ES-I3 (cell line): Measurements from ENCODE around the gene TMEM255A.

Experiments
- H3K36me3 ChIP-seq: 2 replicates; pipeline ENCODE4 v1.6.1; 2013; ENCODE audit warnings: mild to moderate bottlenecking, low read length, control low read depth, moderate library complexity; ENCODE audit not compliant: insufficient read depth
- H3K4me1 ChIP-seq: 2 replicates; pipeline ENCODE4 v1.6.1; 2013; ENCODE audit warnings: mild to moderate bottlenecking, control low read depth, low read length; ENCODE audit not compliant: insufficient read depth
- H3K9ac ChIP-seq: 2 replicates; pipeline ENCODE4 v1.6.1; 2013; ENCODE audit warnings: low read depth, mild to moderate bottlenecking, low read length, moderate library complexity
- H3K9me3 ChIP-seq: 2 replicates; pipeline ENCODE4 v1.6.1; 2013; ENCODE audit warnings: mild to moderate bottlenecking, low read length, moderate library complexity; ENCODE audit not compliant: control insufficient read depth, insufficient read depth

The TMEM255A gene

DNA sequence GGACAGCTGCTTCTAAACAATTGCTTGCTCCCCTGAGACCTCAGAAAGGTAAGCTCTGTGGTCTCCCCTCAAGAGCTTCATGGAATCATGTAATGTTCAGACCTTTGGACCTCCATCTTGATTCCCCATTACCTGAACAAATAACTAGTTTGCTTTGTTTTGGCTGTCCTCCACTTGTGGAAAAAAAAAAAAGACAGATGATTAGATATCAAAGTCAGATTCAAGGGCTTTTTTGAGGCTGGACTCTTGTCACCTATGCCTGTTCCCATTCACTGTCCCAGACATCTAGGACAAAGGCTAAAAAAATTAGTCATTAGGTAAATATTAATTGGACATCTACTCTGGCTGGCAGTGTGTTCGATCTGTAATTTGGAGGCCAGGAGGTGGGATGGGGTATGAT, 13.3 kb downstream of the TMEM255A start:
- H3K4me1 ChIP-seq: peaks cover 14% of the 10 kb centered on the region
- H3K9ac ChIP-seq: no peak overlapping the region
- H3K36me3 ChIP-seq: no peaks in the 10 kb centered on the region
- H3K9me3 ChIP-seq: no peaks in the 10 kb centered on the region; the same call in 1 of the 2 replicates

DNA sequence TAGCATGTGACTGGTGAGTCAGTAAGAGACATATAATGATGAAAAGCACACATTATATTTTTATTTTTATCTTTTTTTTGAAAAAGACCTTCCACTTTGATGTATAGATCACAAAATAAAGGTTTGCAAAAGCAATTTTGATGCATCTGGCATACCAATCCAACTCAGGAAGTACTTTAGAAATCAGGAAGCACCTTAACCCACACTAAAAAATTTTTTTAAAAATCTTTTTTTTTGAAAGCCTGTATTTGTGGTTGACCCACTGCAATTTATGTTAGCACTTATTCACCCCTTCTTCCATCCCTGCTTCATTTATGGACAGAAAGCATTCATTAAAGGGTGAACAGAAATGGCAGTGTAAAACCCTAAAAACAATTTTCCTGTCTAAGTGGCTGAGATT, 16.6 kb downstream of the TMEM255A start:
- no peaks in the 10 kb centered on the region for H3K36me3 ChIP-seq
- no peak overlapping the region for H3K9ac ChIP-seq
- H3K4me1 ChIP-seq: no peaks in the 10 kb centered on the region
- H3K9me3 ChIP-seq: no peaks in the 10 kb centered on the region; the same call in 1 of the 2 replicates

DNA sequence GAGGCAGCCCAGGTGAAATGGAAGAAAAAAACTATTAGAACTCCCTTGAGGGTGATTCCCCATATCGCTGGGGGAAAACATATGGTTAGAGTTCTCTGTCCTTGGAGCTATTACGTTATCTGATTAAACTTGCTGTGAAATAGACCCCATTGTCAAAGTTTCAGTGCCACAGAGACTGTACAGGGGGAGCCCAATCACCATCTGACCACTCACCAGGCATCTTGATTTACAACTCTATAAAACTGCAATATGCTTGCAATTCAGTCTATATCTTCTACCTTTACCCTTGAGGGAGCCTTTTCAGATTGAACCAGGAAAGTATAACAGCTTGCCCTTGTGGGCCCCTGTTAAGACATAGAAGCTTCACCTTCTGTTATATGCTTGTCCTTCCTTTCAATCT, 18.2 kb downstream of the TMEM255A start:
- no peaks in the 10 kb centered on the region; the same call in 1 of the 2 replicates for H3K9me3 ChIP-seq

DNA sequence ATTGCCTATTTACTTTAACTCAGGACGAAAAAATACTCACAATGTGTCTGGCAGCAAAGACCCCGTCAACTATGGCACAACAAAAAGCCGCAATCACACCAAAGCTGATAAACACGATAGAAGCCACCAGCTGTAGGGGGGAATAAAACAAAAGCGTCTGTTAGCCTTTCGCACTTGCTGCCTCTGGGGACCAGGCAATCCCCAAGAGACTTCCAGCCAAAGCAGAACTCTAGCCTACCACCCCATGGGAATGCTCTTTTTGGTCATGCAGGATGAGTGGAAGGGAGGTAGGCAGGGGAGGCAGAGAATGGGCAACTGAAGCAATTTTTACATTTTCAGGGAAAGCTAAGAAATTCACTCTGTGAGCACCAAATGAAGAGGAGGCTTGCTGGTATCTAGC, 20.1 kb downstream of the TMEM255A start:
- H3K9me3 ChIP-seq: no peaks in the 10 kb centered on the region
- 0 out of 2 replicates have a peak, but pooled peaks cover 4% of the 10 kb centered on the region for H3K4me1 ChIP-seq
- no peaks in the 10 kb centered on the region for H3K36me3 ChIP-seq
- no peak overlapping the region for H3K9ac ChIP-seq

More for the DNA sequence above, 18.2 kb downstream of the TMEM255A start:
- Histone ChIP-seq H3K36me3 (no peaks in the 10 kb centered on the region), H3K9ac (no peak overlapping the region), H3K4me1 (no peaks in the 10 kb centered on the region)

DNA sequence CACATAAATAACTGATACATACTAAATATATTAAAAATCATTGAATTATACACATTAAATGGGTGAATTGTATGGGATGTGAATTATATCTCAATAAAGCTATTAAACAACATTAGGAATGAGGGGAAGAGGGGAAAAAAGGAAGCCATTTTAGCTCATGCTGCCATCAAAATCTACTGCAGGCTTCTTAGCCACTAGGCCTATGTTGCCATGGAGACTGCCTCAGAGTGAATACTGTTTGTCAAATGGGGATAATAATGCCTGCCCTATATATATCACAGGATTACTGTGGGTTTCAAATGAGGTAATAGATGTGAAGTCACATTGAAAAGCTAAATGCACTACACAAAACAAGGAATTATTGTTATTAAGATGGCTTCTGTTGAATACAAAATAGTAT, 21.2 kb downstream of the TMEM255A start:
- Histone ChIP-seq H3K36me3 (no peaks in the 10 kb centered on the region), H3K9ac (no peak overlapping the region), H3K4me1 (0 out of 2 replicates have a peak, but pooled peaks cover 4% of the 10 kb centered on the region), H3K9me3 (no peaks in the 10 kb centered on the region)

DNA sequence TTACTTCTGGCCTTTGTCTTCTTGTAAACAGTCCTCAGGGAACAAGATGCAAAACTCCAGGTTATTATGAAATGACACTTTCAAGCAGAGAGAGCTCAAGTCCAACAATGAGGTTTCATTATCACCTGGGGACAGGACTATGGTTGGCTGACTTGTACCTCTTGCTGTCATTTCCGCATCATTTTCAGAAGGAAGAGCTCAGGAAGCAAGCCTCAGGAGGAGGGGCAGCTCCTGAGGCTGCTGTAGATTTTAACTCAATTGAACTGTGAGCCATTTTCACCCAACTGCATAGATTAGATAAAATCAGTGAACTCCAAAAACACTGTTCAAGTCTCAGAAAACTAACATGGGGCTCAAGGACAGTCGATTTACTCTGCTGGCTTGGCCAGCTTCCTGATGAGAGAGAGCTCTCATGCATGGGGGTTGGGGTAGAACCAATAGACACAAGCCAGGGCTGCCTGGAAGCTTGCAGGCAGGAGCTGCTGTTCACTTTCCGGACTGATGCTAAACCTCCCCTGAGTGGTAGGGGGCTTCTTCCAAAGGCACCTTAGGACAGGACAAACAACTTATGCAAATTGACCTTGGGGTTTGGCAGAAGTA, 23.6 kb downstream of the TMEM255A start:
- no peaks in the 10 kb centered on the region for H3K36me3 ChIP-seq
- H3K9me3 ChIP-seq: no peaks in the 10 kb centered on the region
- H3K4me1 ChIP-seq: peaks cover 7% of the 10 kb centered on the region; the same call in 1 of the 2 replicates
- H3K9ac ChIP-seq: no peak overlapping the region

DNA sequence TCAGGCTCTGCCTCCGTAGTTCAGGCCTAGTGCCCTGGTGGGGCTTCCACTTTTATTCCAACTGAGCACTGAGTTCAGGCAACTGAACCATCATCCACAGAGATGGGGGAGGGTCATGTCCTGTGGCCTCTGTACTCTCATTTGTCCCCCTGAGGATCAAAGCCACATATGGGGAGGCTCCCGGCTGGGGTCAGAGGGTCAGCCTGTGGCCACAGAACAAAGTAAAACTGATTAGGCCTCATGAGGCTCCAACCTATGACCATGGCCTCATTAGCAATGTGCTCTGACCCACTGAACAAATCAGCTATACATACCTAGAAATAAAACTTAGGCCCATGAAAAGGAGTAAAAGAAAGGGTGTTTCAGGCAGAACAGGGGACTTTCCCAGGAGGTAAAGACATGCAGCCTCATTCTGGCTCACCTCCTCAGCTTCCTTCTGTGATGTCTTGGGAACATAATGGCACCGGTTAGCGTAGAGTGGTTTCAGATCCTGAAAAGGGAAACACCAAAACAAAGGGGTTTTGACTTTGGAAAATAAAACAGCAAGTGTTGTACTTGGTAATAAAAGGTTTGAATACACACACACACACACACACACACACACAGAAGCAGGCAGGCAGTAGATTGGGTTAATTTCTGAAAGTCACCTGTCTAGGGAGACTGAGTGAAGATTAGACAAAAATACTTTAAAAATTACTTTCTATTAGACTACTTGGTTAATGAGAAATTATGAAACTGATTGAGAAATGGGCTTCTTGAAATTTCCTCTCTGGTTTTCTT, 24.3 kb downstream of the TMEM255A start:
- no peaks in the 10 kb centered on the region for H3K9me3 ChIP-seq
- peaks cover 10% of the 10 kb centered on the region; the same call in 1 of the 2 replicates for H3K4me1 ChIP-seq
- H3K36me3 ChIP-seq: no peaks in the 10 kb centered on the region
- no peak overlapping the region for H3K9ac ChIP-seq

DNA sequence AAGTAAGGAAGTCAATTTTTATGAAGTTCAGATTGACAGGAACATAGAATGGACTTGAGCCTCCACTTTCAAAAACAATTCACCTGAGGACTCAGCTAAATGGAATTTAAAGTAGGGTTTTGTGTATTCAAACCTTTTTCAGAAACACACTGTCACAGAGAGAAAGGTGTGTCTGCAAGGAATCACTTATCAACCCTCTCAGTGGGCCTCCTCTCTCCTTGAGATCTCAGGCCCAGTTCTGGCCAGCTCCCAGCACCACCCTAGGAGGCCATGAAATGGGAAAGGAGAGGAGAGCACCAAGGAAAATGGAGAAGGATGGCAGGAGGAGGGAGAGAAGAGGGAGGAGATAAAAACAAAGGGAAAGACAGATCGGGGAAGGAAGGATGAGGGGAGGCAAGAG, 28.6 kb downstream of the TMEM255A start:
- Histone ChIP-seq H3K4me1 (peaks cover 7% of the 10 kb centered on the region; the same call in 1 of the 2 replicates), H3K9me3 (no peaks in the 10 kb centered on the region)

DNA sequence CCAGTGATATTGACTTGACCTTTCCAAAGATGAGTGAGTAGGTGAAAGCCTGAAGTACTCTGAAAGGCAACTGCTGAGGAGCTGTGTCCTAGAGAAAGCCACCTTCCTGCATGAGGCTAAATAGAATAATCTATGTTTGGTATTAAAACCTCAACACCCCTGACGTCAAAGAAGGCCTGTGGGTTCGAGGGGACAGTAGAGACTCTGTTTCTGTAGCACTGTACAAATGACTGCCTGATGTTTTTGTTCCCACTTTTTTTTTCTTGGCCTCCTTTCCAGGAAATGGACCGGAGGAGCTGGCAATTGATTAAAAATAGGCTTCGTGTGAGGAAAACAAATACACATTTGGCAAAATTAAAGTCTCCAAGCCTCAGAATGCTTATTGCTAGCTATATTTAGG, 29.5 kb downstream of the TMEM255A start:
- H3K9ac ChIP-seq: no peak overlapping the region
- peaks cover 7% of the 10 kb centered on the region; the same call in 1 of the 2 replicates for H3K4me1 ChIP-seq
- H3K9me3 ChIP-seq: no peaks in the 10 kb centered on the region
- H3K36me3 ChIP-seq: no peaks in the 10 kb centered on the region

More for the DNA sequence above, 28.6 kb downstream of the TMEM255A start:
- no peak overlapping the region for H3K9ac ChIP-seq
- no peaks in the 10 kb centered on the region for H3K36me3 ChIP-seq

DNA sequence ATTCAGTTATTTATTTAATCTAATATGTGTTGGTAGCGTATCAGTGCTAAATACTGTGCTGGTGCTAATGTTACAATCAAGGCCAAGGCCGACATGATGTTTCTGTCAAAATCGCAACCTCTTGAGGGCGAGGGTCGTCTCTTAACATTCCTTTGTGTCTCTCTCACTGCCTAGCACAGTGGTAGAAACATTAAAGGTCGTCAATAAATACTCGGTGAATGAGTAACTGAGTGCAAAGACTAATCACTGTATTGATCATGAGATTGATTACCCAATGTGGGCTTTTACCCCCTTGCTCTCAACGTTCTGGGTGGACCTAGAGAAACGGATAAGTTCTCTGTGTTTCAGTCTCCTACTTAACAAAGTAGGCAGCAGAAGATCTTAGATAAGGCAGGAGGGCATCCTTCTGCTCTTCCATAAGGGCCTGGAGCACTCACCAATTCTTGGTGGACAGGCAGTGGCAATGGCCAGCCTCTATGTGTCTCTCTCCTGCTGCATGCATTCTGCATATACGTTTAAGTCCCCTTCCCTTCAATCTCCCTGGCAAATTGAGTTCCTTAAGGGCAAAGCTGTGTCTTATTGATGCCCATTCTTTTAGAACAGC, 30.1 kb downstream of the TMEM255A start:
- no peak overlapping the region for H3K9ac ChIP-seq
- H3K4me1 ChIP-seq: peaks cover 13% of the 10 kb centered on the region; the same call in 1 of the 2 replicates
- H3K9me3 ChIP-seq: no peaks in the 10 kb centered on the region
- H3K36me3 ChIP-seq: no peaks in the 10 kb centered on the region

DNA sequence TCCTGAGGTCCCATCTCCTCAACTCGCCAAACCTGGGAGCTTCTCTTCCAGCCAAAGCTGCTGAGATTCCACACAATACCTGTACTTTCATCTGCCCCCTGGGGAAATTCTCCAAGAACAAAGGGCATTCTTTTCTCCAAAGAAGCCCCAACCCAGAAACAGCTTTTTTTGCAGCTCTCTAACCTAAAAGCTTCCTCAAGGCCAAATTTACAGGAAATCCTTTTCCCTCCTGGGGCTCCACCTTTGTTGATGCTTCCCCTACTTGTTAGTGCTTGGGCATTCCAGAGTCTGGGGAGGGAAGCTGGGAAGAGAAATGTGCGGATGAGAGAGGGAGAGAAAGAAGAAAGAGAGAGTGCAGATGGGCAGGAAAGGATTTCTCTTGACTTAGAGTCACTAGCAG, 36.3 kb downstream of the TMEM255A start:
- Histone ChIP-seq H3K9ac (no peak overlapping the region), H3K9me3 (no peaks in the 10 kb centered on the region), H3K36me3 (no peaks in the 10 kb centered on the region)

DNA sequence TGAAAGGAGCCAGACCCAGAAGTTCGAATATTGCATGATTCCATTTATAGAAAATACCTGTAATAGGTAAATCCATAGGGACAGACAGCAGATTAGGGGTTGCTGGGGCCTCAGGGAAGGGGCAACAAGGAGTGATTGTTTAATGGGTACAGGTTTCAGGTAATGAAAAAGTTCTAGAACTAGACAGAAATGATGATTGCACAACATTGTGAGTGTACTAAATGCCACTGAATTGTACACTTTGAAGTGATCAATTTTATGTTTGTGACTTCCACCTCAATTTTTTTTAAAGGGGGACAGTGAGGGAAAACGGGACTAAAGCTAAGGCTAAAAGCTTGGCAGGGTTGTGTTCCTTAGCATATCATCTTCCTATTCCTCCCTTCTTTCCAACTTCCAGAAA, 37.1 kb downstream of the TMEM255A start:
- no peaks in the 10 kb centered on the region for H3K9me3 ChIP-seq
- no peak overlapping the region for H3K9ac ChIP-seq
- no peaks in the 10 kb centered on the region for H3K36me3 ChIP-seq
- peaks cover 19% of the 10 kb centered on the region for H3K4me1 ChIP-seq

More for the DNA sequence above, 36.3 kb downstream of the TMEM255A start:
- H3K4me1 ChIP-seq: peaks cover 19% of the 10 kb centered on the region

DNA sequence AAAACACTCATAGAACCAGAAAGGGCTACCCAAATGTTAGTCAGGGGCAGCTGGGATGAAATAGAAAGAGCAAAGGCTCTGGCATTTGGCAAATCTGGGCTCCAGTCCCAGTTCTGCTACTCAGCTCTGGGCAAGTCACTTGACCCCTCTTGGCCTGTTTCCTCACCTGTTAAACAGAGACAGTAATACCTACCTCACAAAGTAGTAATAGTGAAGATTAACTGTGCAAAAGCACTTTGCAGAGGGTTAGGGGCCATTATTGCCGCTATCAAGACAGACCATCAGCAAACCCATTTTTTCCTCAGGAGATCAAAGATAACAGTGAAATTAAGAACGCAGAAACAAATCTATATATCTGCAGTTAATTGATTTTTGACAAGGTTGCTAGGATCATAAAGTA, 40.0 kb downstream of the TMEM255A start:
- H3K36me3 ChIP-seq: no peaks in the 10 kb centered on the region
- H3K9ac ChIP-seq: no peak overlapping the region
- peaks cover 13% of the 10 kb centered on the region for H3K4me1 ChIP-seq
- no peaks in the 10 kb centered on the region for H3K9me3 ChIP-seq

DNA sequence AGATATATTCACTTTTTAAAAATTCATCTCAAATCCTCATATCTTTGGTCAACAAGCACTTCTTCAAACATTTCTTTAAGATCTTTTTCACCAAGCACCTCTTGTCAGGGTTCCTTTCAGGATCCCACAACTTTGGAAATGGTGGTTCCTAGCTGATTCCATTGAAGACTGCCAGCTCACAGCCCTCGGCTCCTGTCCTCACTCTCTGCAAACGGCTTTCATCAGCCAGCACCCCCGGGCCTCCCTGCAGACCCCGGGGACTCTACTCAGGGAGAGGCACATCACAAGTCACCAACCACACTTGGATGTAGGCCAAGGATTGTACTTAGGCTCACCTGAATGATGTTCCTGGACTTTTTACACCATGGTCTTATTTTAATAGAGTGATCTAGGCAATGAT, 40.7 kb downstream of the TMEM255A start:
- no peaks in the 10 kb centered on the region for H3K36me3 ChIP-seq
- H3K9me3 ChIP-seq: no peaks in the 10 kb centered on the region
- peaks cover 9% of the 10 kb centered on the region; the same call in 1 of the 2 replicates for H3K4me1 ChIP-seq
- no peak overlapping the region for H3K9ac ChIP-seq
